IMR-90 (cell line): Measurements from ENCODE around the gene TGFB1. TPM values are rescaled to one million over a fixed set of nuclear protein-coding genes. Genes with fewer than 3 reads are reported as not detected.
A peak's percentile ranks its signal among the peaks of the same experiment; 100 is the strongest.

ENCODE experiments used
- ATAC-seq: fragments of 200-7000 bp; cut with Tn5 transposase; 2 replicates; pipeline ENCODE4 v1.9.1; 2020; ENCODE audit warnings: low read depth, mild to moderate bottlenecking, moderate library complexity
- BruUV-seq: library from RNA; stranded (reverse); fragments of 400-500 nt; replicated peaks from 2 replicates; lab custom pipeline; 2021; lab: Mats Ljungman, UMichigan
- CTCF ChIA-PET: fragments of 300-600 bp; formaldehyde crosslinking; extraction: SDS; loops from one replicate; lab custom pipeline; 2021; ENCODE audit warnings: antibody characterized with exemption; lab: Yijun Ruan, JAX
- POLR2A ChIA-PET: fragments of 300-600 bp; sonication (Branson Sonifier 250); formaldehyde crosslinking; loops from one replicate; lab custom pipeline; 2022; ENCODE audit warnings: antibody characterized with exemption; ENCODE audit not compliant: unreplicated experiment; lab: Charles Lee
- DNase-seq: peaks from one replicate; pipeline ENCODE4 v3.0.0; 2013
- H2AFZ ChIP-seq: replicated peaks from 2 replicates; pipeline ENCODE3; 2013; ENCODE audit warnings: low read length, mild to moderate bottlenecking; ENCODE audit not compliant: poor library complexity
- H2AK5ac ChIP-seq: 2 replicates; pipeline ENCODE4 v1.6.1; 2013; ENCODE audit warnings: low read depth, low read length, inconsistent platforms
- H2AK9ac ChIP-seq: replicated peaks from 2 replicates; pipeline ENCODE3; 2013; ENCODE audit warnings: mild to moderate bottlenecking, low read depth, low read length, moderate library complexity; ENCODE audit not compliant: poor library complexity
- H2BK120ac ChIP-seq: 2 replicates; pipeline ENCODE4 v1.6.1; 2013; ENCODE audit warnings: low read depth, low read length, inconsistent platforms
- H2BK15ac ChIP-seq: 3 replicates; pipeline ENCODE4 v1.6.1; 2013; ENCODE audit warnings: low read depth, low read length, inconsistent platforms
- H2BK20ac ChIP-seq: 2 replicates; pipeline ENCODE4 v1.6.1; 2013; ENCODE audit warnings: low read depth, mild to moderate bottlenecking, inconsistent platforms, low read length, moderate library complexity
- H2BK5ac ChIP-seq: 2 replicates; pipeline ENCODE4 v1.6.1; 2013; ENCODE audit warnings: mild to moderate bottlenecking, low read depth, low read length, inconsistent platforms; ENCODE audit not compliant: poor library complexity, severe bottlenecking
- H3K14ac ChIP-seq: replicated peaks from 2 replicates; pipeline ENCODE4 v1.6.1; 2013; ENCODE audit warnings: low read depth, low read length, inconsistent platforms
- H3K18ac ChIP-seq: 2 replicates; pipeline ENCODE4 v1.6.1; 2013; ENCODE audit warnings: low read depth, low read length, control low read depth
- H3K23ac ChIP-seq: 2 replicates; pipeline ENCODE4 v1.6.1; 2013; ENCODE audit warnings: low read depth, low read length, inconsistent platforms
- H3K27ac ChIP-seq: 2 replicates; pipeline ENCODE4 v1.5.1; 2013; ENCODE audit warnings: mild to moderate bottlenecking, control low read depth, low read length; ENCODE audit not compliant: insufficient read depth
- H3K27me3 ChIP-seq: 2 replicates; pipeline ENCODE4 v1.6.1; 2013; ENCODE audit warnings: low read length; ENCODE audit not compliant: control insufficient read depth, insufficient read depth
- H3K36me3 ChIP-seq: 2 replicates; pipeline ENCODE4 v1.6.1; 2013; ENCODE audit warnings: low read length, mixed read lengths; ENCODE audit not compliant: control insufficient read depth, insufficient read depth
- H3K4ac ChIP-seq: 2 replicates; pipeline ENCODE4 v1.6.1; 2013; ENCODE audit warnings: low read depth, low read length, inconsistent platforms
- H3K4me1 ChIP-seq: 2 replicates; pipeline ENCODE4 v1.6.1; 2013; ENCODE audit warnings: low read length, mixed read lengths; ENCODE audit not compliant: control insufficient read depth, insufficient read depth
- H3K4me2 ChIP-seq: 2 replicates; pipeline ENCODE4 v1.6.1; 2013; ENCODE audit warnings: low read depth, mild to moderate bottlenecking, control low read depth, low read length, moderate library complexity
- H3K4me3 ChIP-seq: 2 replicates; pipeline ENCODE4 v1.5.1; 2013; ENCODE audit warnings: low read depth, mild to moderate bottlenecking, control low read depth, low read length, moderate library complexity; ENCODE audit not compliant: insufficient read depth
- H3K56ac ChIP-seq: 2 replicates; pipeline ENCODE4 v1.6.1; 2013; ENCODE audit warnings: low read length, inconsistent platforms; ENCODE audit not compliant: insufficient read depth; ENCODE audit errors: extremely low read depth
- H3K79me1 ChIP-seq, 2 experiments: 2 replicates each; pipeline ENCODE4 v1.6.1; 2013; ENCODE audit warnings: low read length in 2 of 2, inconsistent platforms in 1 of 2, low read depth in 1 of 2
- H3K9ac ChIP-seq: 2 replicates; pipeline ENCODE4 v1.6.1; 2013; ENCODE audit warnings: low read depth, low read length, control low read depth
- H3K9me1 ChIP-seq: 2 replicates; pipeline ENCODE4 v1.6.1; 2013; ENCODE audit warnings: low read length, inconsistent platforms; ENCODE audit not compliant: insufficient read depth
- H3K9me3 ChIP-seq: 2 replicates; pipeline ENCODE4 v1.6.1; 2013; ENCODE audit warnings: low read length; ENCODE audit not compliant: control insufficient read depth, insufficient read depth
- H4K20me1 ChIP-seq: 2 replicates; pipeline ENCODE4 v1.6.1; 2013; ENCODE audit warnings: low read length, inconsistent platforms; ENCODE audit not compliant: insufficient read depth
- H4K5ac ChIP-seq: 2 replicates; pipeline ENCODE4 v1.6.1; 2013; ENCODE audit warnings: mild to moderate bottlenecking, low read depth, low read length, control low read depth
- H4K8ac ChIP-seq, 2 experiments: 2 replicates each; pipeline ENCODE4 v1.6.1; 2013; ENCODE audit warnings: low read depth in 2 of 2, low read length in 2 of 2, control low read depth in 1 of 2, inconsistent platforms in 1 of 2
- H4K91ac ChIP-seq: 2 replicates; pipeline ENCODE4 v1.6.1; 2013; ENCODE audit warnings: low read depth, low read length, inconsistent platforms; ENCODE audit not compliant: insufficient read depth
- BHLHE40 ChIP-seq: fragments of 150-350 bp; IDR thresholded peaks from 2 replicates; pipeline ENCODE4 v1.6.1; 2016; ENCODE audit warnings: mild to moderate bottlenecking, low read depth, low read length
- CTCF ChIP-seq: conservative IDR thresholded peaks from 2 replicates; pipeline ENCODE4 v1.5.1; 2012; ENCODE audit warnings: mild to moderate bottlenecking, low read depth, low read length, improper control_type of control experiment
- ELK1 ChIP-seq: fragments of 150-350 bp; IDR thresholded peaks from 2 replicates; pipeline ENCODE4 v1.6.1; 2016; ENCODE audit warnings: low read depth, mild to moderate bottlenecking, low read length, moderate library complexity, borderline replicate concordance
- FOS ChIP-seq: fragments of 150-350 bp; IDR thresholded peaks from 2 replicates; pipeline ENCODE4 v1.6.1; 2016; ENCODE audit warnings: low read depth, low read length
- MAFK ChIP-seq: IDR thresholded peaks from 2 replicates; pipeline ENCODE4 v1.6.1; 2012; ENCODE audit warnings: low read depth, low read length, improper control_type of control experiment
- MAZ ChIP-seq: IDR thresholded peaks from 2 replicates; pipeline ENCODE4 v1.6.1; 2012; ENCODE audit warnings: low read depth, mild to moderate bottlenecking, low read length, improper control_type of control experiment, moderate library complexity, borderline replicate concordance
- MXI1 ChIP-seq: IDR thresholded peaks from 2 replicates; pipeline ENCODE4 v1.6.1; 2012; ENCODE audit warnings: low read depth, mild to moderate bottlenecking, low read length, moderate library complexity, borderline replicate concordance
- NFE2L2 ChIP-seq: fragments of 150-350 bp; IDR thresholded peaks from 2 replicates; pipeline ENCODE4 v1.6.1; 2016; ENCODE audit warnings: low read depth, mild to moderate bottlenecking, low read length
- POLR2A ChIP-seq: IDR thresholded peaks from 2 replicates; pipeline ENCODE4 v1.6.1; 2012; ENCODE audit warnings: mild to moderate bottlenecking, low read depth, low read length
- RAD21 ChIP-seq: IDR thresholded peaks from 2 replicates; pipeline ENCODE4 v1.6.1; 2012; ENCODE audit warnings: low read length, improper control_type of control experiment
- RCOR1 ChIP-seq: IDR thresholded peaks from 2 replicates; pipeline ENCODE4 v1.6.1; 2012; ENCODE audit warnings: mild to moderate bottlenecking, low read length, improper control_type of control experiment; ENCODE audit not compliant: insufficient replicate concordance
- RFX5 ChIP-seq: IDR thresholded peaks from 2 replicates; pipeline ENCODE4 v1.8.0; 2012; ENCODE audit warnings: low read depth, mild to moderate bottlenecking, low read length, moderate library complexity
- USF2 ChIP-seq: fragments of 150-350 bp; IDR thresholded peaks from 2 replicates; pipeline ENCODE4 v1.6.1; 2017; ENCODE audit warnings: mild to moderate bottlenecking, antibody characterized with exemption, low read length, low read depth
- WGBS, 2 experiments: methylation state at CpG; one replicate each; pipeline versions ENCODE4 v1.1.5 to v1.1.7; 2013; ENCODE audit warnings: missing lambda C conversion rate in 2 of 2; ENCODE audit not compliant: insufficient read length in 1 of 2; ENCODE audit errors: extremely low coverage in 2 of 2; 5-methylcytosine and 5-hydroxymethylcytosine counted together
- dilution Hi-C: fragments of 300-500 bp; cut with HindIII; formaldehyde crosslinking; loops from one replicate; pipeline ENCODE4 v1.14.3; 2018; ENCODE audit warnings: low sequenced_read_pairs; ENCODE audit not compliant: unreplicated experiment
- in situ Hi-C: fragments of 300-500 bp; cut with MboI; formaldehyde crosslinking; loops from 3 replicates; pipeline ENCODE4 v1.14.3; 2019; ENCODE audit warnings: low sequenced_read_pairs, inconsistent platforms, mixed read lengths
- intact Hi-C: fragments of 100-400 bp; cut with micrococcal nuclease; formaldehyde crosslinking; loops from 2 replicates; pipeline ENCODE4 v1.10.0; 2022
- polyA plus RNA-seq, 3 experiments: library from polyadenylated mRNA; depleted of rRNA; stranded (reverse); fragments of >200 nt; gene quantifications; 2 replicates each; pipeline ENCODE4 v1.2.3, GENCODE V29; 2012; ENCODE audit warnings: low replicate concordance in 1 of 3
- total RNA-seq: library from RNA; depleted of rRNA; stranded (reverse); fragments of >200 nt; gene quantifications from 2 replicates; pipeline ENCODE4 v1.2.3, GENCODE V29; 2012

TGFB1 gene
- total and polyA plus RNA-seq, 2 of the 4 experiments (the other 2 are of a cell fraction), result 3.2 to 26.7 TPM

- Histone ChIP-seq H4K5ac (peak within 1 kb of the TSS; percentile 97), H3K27me3 (no peaks in the 10 kb centered on the region), H3K9ac (peak within 1 kb of the TSS; percentile 90), H3K4ac (peak within 1 kb of the TSS; percentile 97), H3K18ac (peak within 1 kb of the TSS; percentile 93), H2AK5ac (peak within 1 kb of the TSS; percentile 95), H4K20me1 (no peaks in the 10 kb centered on the region), H4K91ac (peak within 1 kb of the TSS; percentile 98), H3K36me3 (no peaks in the 10 kb centered on the region), H3K9me1 (peaks cover 13% of the 10 kb centered on the region), H3K9me3 (no peaks in the 10 kb centered on the region), H2BK120ac (peak within 1 kb of the TSS; percentile 91), H2BK15ac (peak within 1 kb of the TSS; percentile 86), H3K79me1 (peaks cover 25 to 50% of the 10 kb centered on the region in 2 experiments), H4K8ac (peak within 1 kb of the TSS; percentile 97 to 100), H3K4me1 (peaks cover 15% of the 10 kb centered on the region), H3K27ac (peak within 1 kb of the TSS; percentile 93), H3K4me3 (peak within 1 kb of the TSS; percentile 67), H3K56ac (peak within 1 kb of the TSS; percentile 95), H2BK20ac (peak within 1 kb of the TSS; percentile 75), H3K4me2 (peak within 1 kb of the TSS; percentile 94), H3K14ac (peak within 1 kb of the TSS; percentile 98), H2BK5ac (peak within 1 kb of the TSS; percentile 97), H3K23ac (peak within 1 kb of the TSS; percentile 94), H2AFZ (peak within 1 kb of the TSS; percentile 98), H2AK9ac (peak within 1 kb of the TSS; percentile 97)
- ChIA-PET POLR2A (interaction anchor here (0.6 to 1.3 kb wide), 3 partner anchors 11 to 760 kb away, joined by 4 to 5 read pairs (median 4); no protein-coding TSS in a partner anchor), CTCF (interaction anchor here (0.5 to 1.2 kb wide), 4 partner anchors 8 to 565 kb away, joined by 3 to 7 read pairs (median 4); partner anchors contain the start of genes EGLN2 and TGFB1)
- DNase-seq, result peak; percentile 98
- peak; percentile 94 for ATAC-seq
- TSS peak; percentile 70 for BruUV-seq
- intact Hi-C loops, result no loop called here
- WGBS, 2 experiments, result 0% methylated on average over 10 of the region's 56 CpGs; no CpG with 5 or more reads in 1 of the 2 experiments
- dilution Hi-C loops, result no loop called here
- in situ Hi-C loops, result no loop called here
- TF ChIP-seq RFX5 (no peak), RCOR1 (no peak), NFE2L2 (no peak), MAFK (no peak), CTCF (no peak), ELK1 (no peak), MAZ (peak; percentile 64; the same call in 1 of the 2 replicates), USF2 (peak; percentile 25; the same call in 1 of the 2 replicates), BHLHE40 (no peak), MXI1 (peak; percentile 36; the same call in 1 of the 2 replicates), POLR2A (peak; percentile 91), RAD21 (no peak), FOS (no peak)
These were observed 10.2 kb upstream of the TGFB1 start, which contains the start of gene B9D2 for GRCh38 chr19:41363753-41364523. B9D2 (minus strand) TSS chr19:41364149; CDS start chr19:41363519, 630 bp downstream.
